Left ventricle myocardium inferior (tissue), 1 donor: ENCODE measurements around the gene ARL15. TPM values are rescaled to one million over a fixed set of nuclear protein-coding genes. Genes with fewer than 3 reads are reported as not detected.

ENCODE experiments used
- DNase-seq: peaks from one replicate; pipeline ENCODE4 v3.0.0-alpha.2; 2020
- H3K27ac ChIP-seq: fragments of 200-600 bp; replicated peaks from 2 replicates; pipeline ENCODE4 v1.8.0; 2021
- H3K27me3 ChIP-seq: fragments of 200-600 bp; 2 replicates; pipeline ENCODE4 v1.8.0; 2021; ENCODE audit warnings: low read depth
- H3K36me3 ChIP-seq: fragments of 200-600 bp; 2 replicates; pipeline ENCODE4 v1.8.0; 2021
- H3K4me1 ChIP-seq: fragments of 200-600 bp; 2 replicates; pipeline ENCODE4 v1.8.0; 2021
- H3K4me3 ChIP-seq: fragments of 200-600 bp; 2 replicates; pipeline ENCODE4 v1.8.0; 2021; ENCODE audit warnings: mild to moderate bottlenecking, moderate library complexity
- H3K9me3 ChIP-seq: fragments of 200-600 bp; replicated peaks from 2 replicates; pipeline ENCODE4 v1.8.0; 2021
- intact Hi-C: fragments of 100-400 bp; cut with micrococcal nuclease; formaldehyde crosslinking; loops from one replicate; pipeline ENCODE4 v1.11.0; 2022
- total RNA-seq: library from RNA; stranded (reverse); fragmentation: NEBNext Ultra II Directional; extraction: Animal tissue kit (Norgen Biotek cat#: 25700); gene quantifications from one replicate; pipeline ENCODE4 v1.2.1, GENCODE V29; 2021
- TF ChIP-seq, protein P1 (sequence below): fragments of 200-600 bp; IDR thresholded peaks from 2 replicates; pipeline ENCODE4 v1.8.0; 2021; ENCODE audit warnings: antibody characterized with exemption, mild to moderate bottlenecking, borderline replicate concordance
- donor health status: DM: no; HTN: yes; CAD: no; lungs with severe emphysema.

ARL15 gene
- total RNA-seq, 1 donor from 2014 or later: 18.2 TPM

DNA sequence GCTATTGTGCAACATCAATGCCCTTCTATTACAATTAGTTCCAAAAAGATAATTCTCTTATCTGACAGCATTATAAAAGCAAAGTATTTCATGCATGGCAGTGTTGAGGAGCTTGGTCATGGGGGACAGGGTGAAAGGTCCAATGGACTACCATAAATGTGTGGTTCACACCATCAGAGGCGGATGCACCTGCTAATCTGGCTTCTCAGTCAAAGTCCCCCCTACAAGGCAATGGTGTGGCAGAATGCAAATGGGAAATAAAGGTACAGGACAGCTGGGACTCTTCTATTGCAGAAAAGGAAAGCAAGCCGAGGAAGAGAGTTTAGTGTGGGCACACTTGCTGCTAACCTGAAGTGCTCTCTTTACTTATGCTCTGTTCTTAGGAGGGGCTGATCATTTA lies 380.8 kb downstream of the ARL15 start:
- Histone ChIP-seq H3K4me1 (peaks cover 11% of the 10 kb centered on the region), H3K9me3 (no peaks in the 10 kb centered on the region), H3K4me3 (no peak overlapping the region), H3K36me3 (no peaks in the 10 kb centered on the region), H3K27ac (no peak overlapping the region), H3K27me3 (no peaks in the 10 kb centered on the region)
- no peak for DNase-seq
- intact Hi-C loops: no loop called here
- TF ChIP-seq, protein P1, sequence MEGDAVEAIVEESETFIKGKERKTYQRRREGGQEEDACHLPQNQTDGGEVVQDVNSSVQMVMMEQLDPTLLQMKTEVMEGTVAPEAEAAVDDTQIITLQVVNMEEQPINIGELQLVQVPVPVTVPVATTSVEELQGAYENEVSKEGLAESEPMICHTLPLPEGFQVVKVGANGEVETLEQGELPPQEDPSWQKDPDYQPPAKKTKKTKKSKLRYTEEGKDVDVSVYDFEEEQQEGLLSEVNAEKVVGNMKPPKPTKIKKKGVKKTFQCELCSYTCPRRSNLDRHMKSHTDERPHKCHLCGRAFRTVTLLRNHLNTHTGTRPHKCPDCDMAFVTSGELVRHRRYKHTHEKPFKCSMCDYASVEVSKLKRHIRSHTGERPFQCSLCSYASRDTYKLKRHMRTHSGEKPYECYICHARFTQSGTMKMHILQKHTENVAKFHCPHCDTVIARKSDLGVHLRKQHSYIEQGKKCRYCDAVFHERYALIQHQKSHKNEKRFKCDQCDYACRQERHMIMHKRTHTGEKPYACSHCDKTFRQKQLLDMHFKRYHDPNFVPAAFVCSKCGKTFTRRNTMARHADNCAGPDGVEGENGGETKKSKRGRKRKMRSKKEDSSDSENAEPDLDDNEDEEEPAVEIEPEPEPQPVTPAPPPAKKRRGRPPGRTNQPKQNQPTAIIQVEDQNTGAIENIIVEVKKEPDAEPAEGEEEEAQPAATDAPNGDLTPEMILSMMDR: no peak

DNA sequence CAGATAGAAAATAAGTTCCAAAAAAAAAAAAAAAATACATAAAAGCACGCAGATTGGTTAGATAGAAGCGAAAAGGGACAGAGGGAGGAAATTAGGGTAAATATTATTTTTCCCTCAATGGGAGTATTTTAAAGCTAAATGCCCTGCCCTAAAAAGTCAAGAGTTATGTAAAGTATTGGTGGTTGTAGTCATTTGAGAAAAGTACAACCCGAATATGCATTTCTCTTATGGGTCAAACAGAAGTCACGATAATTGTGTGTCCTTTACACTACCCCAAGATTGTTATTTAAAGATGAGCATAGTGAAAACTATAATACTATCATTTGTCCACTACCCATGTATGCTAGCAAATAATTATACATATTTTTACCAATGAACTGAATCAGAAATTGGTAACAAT lies 381.2 kb downstream of the ARL15 start:
- Histone ChIP-seq H3K27me3 (no peaks in the 10 kb centered on the region), H3K4me3 (no peak overlapping the region), H3K36me3 (no peaks in the 10 kb centered on the region)

DNA sequence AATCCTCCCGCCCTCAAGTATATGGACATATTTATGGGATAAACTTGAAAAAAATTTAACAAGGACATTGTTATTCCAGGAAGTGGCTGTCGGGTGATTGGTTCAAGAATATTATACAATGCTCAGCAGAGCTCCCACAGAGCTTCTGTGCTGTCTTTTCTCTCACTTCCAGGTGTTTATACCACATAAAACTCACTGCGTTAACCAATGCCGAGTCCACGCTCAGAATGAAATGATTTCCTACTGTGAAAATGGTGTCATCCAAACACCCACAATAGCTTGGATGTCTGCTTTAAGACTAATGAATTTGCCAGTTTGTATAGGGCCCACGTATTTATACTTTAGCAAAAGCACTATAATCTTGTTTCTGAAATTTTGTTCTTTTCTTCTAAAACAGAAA lies 381.7 kb downstream of the ARL15 start:
- no peak overlapping the region for H3K27ac ChIP-seq
- intact Hi-C loops: no loop called here
- DNase-seq: no peak
- H3K27me3 ChIP-seq: no peaks in the 10 kb centered on the region
- no peak overlapping the region for H3K4me3 ChIP-seq
- TF ChIP-seq, protein P1: no peak
- no peaks in the 10 kb centered on the region for H3K9me3 ChIP-seq
- no peaks in the 10 kb centered on the region for H3K36me3 ChIP-seq
- H3K4me1 ChIP-seq: peaks cover 13% of the 10 kb centered on the region

More for the DNA sequence above, 381.2 kb downstream of the ARL15 start:
- DNase-seq: no peak
- TF ChIP-seq, protein P1: no peak
- intact Hi-C loops: no loop called here
- H3K27ac ChIP-seq: no peak overlapping the region
- peaks cover 11% of the 10 kb centered on the region for H3K4me1 ChIP-seq
- no peaks in the 10 kb centered on the region for H3K9me3 ChIP-seq

DNA sequence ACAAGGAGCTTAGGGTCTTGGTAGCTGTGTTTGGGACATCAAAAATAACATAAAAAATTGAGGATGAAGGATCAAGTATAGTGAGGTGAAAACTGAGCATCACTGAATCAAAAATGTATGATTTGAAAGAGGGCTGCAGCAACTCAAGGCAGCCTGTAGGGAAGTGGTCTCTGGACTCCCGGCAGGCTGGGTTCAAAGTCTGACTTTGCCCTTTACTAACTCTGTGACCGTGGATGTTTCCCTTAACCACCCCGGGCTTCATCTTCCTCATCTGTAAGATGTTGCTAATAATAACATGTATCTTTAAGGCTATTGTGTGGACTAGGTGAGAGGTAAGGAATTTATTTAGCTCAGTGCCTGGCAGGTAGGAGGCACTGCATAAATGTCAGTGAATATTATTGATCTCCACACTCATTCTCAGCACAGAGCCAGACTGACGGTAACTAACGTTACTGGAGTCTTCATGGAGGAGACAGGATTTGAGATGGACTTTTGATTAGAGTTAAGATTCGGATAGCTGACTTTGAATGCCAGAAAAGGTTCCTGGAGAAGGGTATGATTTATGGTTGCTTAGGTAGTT lies 382.6 kb downstream of the ARL15 start:
- Histone ChIP-seq H3K27ac (no peak overlapping the region), H3K36me3 (no peaks in the 10 kb centered on the region), H3K27me3 (no peaks in the 10 kb centered on the region), H3K9me3 (no peaks in the 10 kb centered on the region), H3K4me3 (no peak overlapping the region), H3K4me1 (peaks cover 13% of the 10 kb centered on the region)
- intact Hi-C loops: no loop called here
- TF ChIP-seq, protein P1: no peak
- DNase-seq: no peak

DNA sequence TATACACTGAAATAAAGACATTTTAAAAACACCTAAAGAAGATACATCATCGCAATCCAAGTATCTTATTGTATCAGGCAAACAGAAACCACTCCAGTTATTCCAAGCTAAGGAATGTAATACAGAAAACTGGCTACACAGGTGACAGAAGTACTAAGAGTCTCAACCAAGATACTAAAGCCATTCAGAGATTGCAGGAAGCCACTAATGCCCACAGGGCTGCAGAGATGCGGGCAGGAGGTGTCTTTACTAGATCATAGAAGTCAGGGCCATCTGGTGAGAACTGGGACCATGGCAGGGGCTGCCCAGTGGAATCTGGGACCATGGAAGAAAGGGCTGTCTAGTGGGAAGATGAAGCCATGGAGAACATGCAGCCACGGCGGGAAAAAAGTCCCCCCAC lies 384.3 kb downstream of the ARL15 start:
- H3K9me3 ChIP-seq: no peaks in the 10 kb centered on the region
- H3K27ac ChIP-seq: no peak overlapping the region
- intact Hi-C loops: no loop called here
- DNase-seq: no peak
- TF ChIP-seq, protein P1: no peak
- no peak overlapping the region for H3K4me3 ChIP-seq
- H3K4me1 ChIP-seq: peaks cover 13% of the 10 kb centered on the region
- no peaks in the 10 kb centered on the region for H3K27me3 ChIP-seq
- no peaks in the 10 kb centered on the region for H3K36me3 ChIP-seq
